GM18505 (cell line): ENCODE data around the gene UNC5C.

ENCODE experiments used
- ATAC-seq: cut with Tn5 transposase; IDR thresholded peaks from one replicate; pipeline ENCODE4 v1.9.1; 2021; ENCODE audit not compliant: unreplicated experiment
- POLR2A ChIP-seq: IDR thresholded peaks from 4 replicates; pipeline ENCODE4 v1.6.1; 2011; ENCODE audit warnings: borderline replicate concordance; ENCODE audit not compliant: insufficient read depth, insufficient read length; ENCODE audit errors: extremely low read depth

Gene UNC5C

GRCh38 chr4:95504501-95504900, 44.3 kb downstream of the UNC5C start:
- TF ChIP-seq POLR2A, result no peak
- ATAC-seq, result no peak

GRCh38 chr4:95500361-95500760, 48.4 kb downstream of the UNC5C start:
- TF ChIP-seq POLR2A, result no peak
- no peak for ATAC-seq

GRCh38 chr4:95499291-95499696, 49.5 kb downstream of the UNC5C start:
- no peak for ATAC-seq
- TF ChIP-seq POLR2A, result no peak

- no peak for TF ChIP-seq POLR2A
- no peak for ATAC-seq
These were observed 54.6 kb downstream of the UNC5C start for GRCh38 chr4:95494186-95494585.

GRCh38 chr4:95478679-95479078, 70.1 kb downstream of the UNC5C start:
- no peak for TF ChIP-seq POLR2A

GRCh38 chr4:95476121-95476520, 72.7 kb downstream of the UNC5C start:
- no peak for ATAC-seq
- TF ChIP-seq POLR2A, result no peak

More at GRCh38 chr4:95478679-95479078, 70.1 kb downstream of the UNC5C start:
- ATAC-seq, result no peak

GRCh38 chr4:95472534-95472933, 76.2 kb downstream of the UNC5C start:
- TF ChIP-seq POLR2A, result no peak
- ATAC-seq, result no peak

GRCh38 chr4:95470622-95471021, 78.2 kb downstream of the UNC5C start:
- TF ChIP-seq POLR2A, result no peak
- ATAC-seq, result no peak

- no peak for ATAC-seq
- no peak for TF ChIP-seq POLR2A
These were observed 79.2 kb downstream of the UNC5C start for GRCh38 chr4:95469617-95470016.

GRCh38 chr4:95466791-95467190, 82.0 kb downstream of the UNC5C start:
- TF ChIP-seq POLR2A, result no peak
- ATAC-seq, result no peak

GRCh38 chr4:95465010-95465409, 83.8 kb downstream of the UNC5C start:
- no peak for ATAC-seq
- no peak for TF ChIP-seq POLR2A

GRCh38 chr4:95462921-95463320, 85.9 kb downstream of the UNC5C start:
- TF ChIP-seq POLR2A, result no peak
- no peak for ATAC-seq

GRCh38 chr4:95457353-95457752, 91.4 kb downstream of the UNC5C start:
- ATAC-seq, result no peak
- no peak for TF ChIP-seq POLR2A

- ATAC-seq, result no peak
- no peak for TF ChIP-seq POLR2A
These were observed 98.5 kb downstream of the UNC5C start for GRCh38 chr4:95450294-95450693.

- ATAC-seq, result no peak
- TF ChIP-seq POLR2A, result no peak
These were observed 102.6 kb downstream of the UNC5C start for GRCh38 chr4:95446173-95446572.
